WTC11 (cell line): Measurements from ENCODE around the gene GRIK5. TPM values are rescaled to one million over a fixed set of nuclear protein-coding genes. Genes with fewer than 3 reads are reported as not detected.

Source experiments
- ATAC-seq: fragments of 200-7000 bp; cut with Tn5 transposase; 2 replicates; pipeline ENCODE4 v1.10.0; 2021; ENCODE audit warnings: mild to moderate bottlenecking, moderate library complexity
- CTCF ChIA-PET: fragments of 300-600 bp; sonication (Branson Sonifier 250); formaldehyde crosslinking; loops from one replicate; lab custom pipeline; 2021; ENCODE audit warnings: antibody characterized with exemption; lab: Charles Lee
- POLR2A ChIA-PET: fragments of 350-600 bp; sonication (Branson Sonifier 250); formaldehyde crosslinking; loops from one replicate; lab custom pipeline; 2021; ENCODE audit warnings: antibody characterized with exemption; lab: Charles Lee
- DNase-seq: peaks from one replicate; pipeline ENCODE4 v3.0.0; 2021; ENCODE audit warnings: low spot score
- H3K27ac Mint-ChIP-seq: 2 replicates; pipeline ENCODE4 v1.8.0; 2021; ENCODE audit warnings: mixed read lengths
- H3K27me3 Mint-ChIP-seq: 2 replicates; pipeline ENCODE4 v1.8.0; 2021; ENCODE audit warnings: low read depth, mild to moderate bottlenecking, moderate library complexity, mixed read lengths
- H3K36me3 Mint-ChIP-seq: 2 replicates; pipeline ENCODE4 v1.8.0; 2021; ENCODE audit warnings: mixed read lengths
- H3K4me1 Mint-ChIP-seq: 2 replicates; pipeline ENCODE4 v1.8.0; 2022; ENCODE audit warnings: mixed read lengths
- H3K4me3 Mint-ChIP-seq: 2 replicates; pipeline ENCODE4 v1.8.0; 2021; ENCODE audit warnings: mild to moderate bottlenecking, moderate library complexity, mixed read lengths
- H3K9me3 Mint-ChIP-seq: 2 replicates; pipeline ENCODE4 v1.8.0; 2021; ENCODE audit warnings: mixed read lengths
- ESRRA ChIP-seq: sonication (generic); formaldehyde crosslinking; IDR thresholded peaks from 2 replicates; pipeline ENCODE4 v1.8.1; 2022; ENCODE audit warnings: mild to moderate bottlenecking, missing genetic modification reagents, borderline replicate concordance
- FOXP1 ChIP-seq: sonication (generic); formaldehyde crosslinking; IDR thresholded peaks from 2 replicates; pipeline ENCODE4 v1.8.0; 2022; ENCODE audit warnings: missing genetic modification reagents, mild to moderate bottlenecking, moderate library complexity, borderline replicate concordance
- HMGA2 ChIP-seq: fragments of 250-450 bp; sonication (Bioruptor Pico); IDR thresholded peaks from 2 replicates; pipeline ENCODE4 v1.4.0; 2021; ENCODE audit warnings: mild to moderate bottlenecking, moderate library complexity
- HMGXB4 ChIP-seq: sonication (generic); formaldehyde crosslinking; IDR thresholded peaks from 2 replicates; pipeline ENCODE4 v1.8.1; 2023; ENCODE audit warnings: mild to moderate bottlenecking, moderate library complexity, missing genetic modification reagents
- KAT7 ChIP-seq: sonication (generic); formaldehyde crosslinking; IDR thresholded peaks from 2 replicates; pipeline ENCODE4 v1.8.1; 2023; ENCODE audit warnings: missing genetic modification reagents, mild to moderate bottlenecking, borderline replicate concordance
- MXD4 ChIP-seq: fragments of 250-450 bp; sonication (Bioruptor Pico); IDR thresholded peaks from 2 replicates; pipeline ENCODE4 v1.8.0; 2021; ENCODE audit warnings: mild to moderate bottlenecking, moderate library complexity, borderline replicate concordance
- MYBL2 ChIP-seq: sonication (generic); formaldehyde crosslinking; IDR thresholded peaks from 2 replicates; pipeline ENCODE4 v1.8.1; 2023; ENCODE audit warnings: mild to moderate bottlenecking, moderate library complexity, missing genetic modification reagents
- NR1H2 ChIP-seq: sonication (generic); formaldehyde crosslinking; IDR thresholded peaks from 2 replicates; pipeline ENCODE4 v1.9.0; 2021; ENCODE audit warnings: mild to moderate bottlenecking, moderate library complexity, missing genetic modification reagents
- RELA ChIP-seq: sonication (generic); formaldehyde crosslinking; IDR thresholded peaks from 2 replicates; pipeline ENCODE4 v1.8.1; 2022; ENCODE audit warnings: missing genetic modification reagents, mild to moderate bottlenecking, borderline replicate concordance
- TCF7 ChIP-seq: sonication (generic); formaldehyde crosslinking; IDR thresholded peaks from 2 replicates; pipeline ENCODE4 v1.8.0; 2022; ENCODE audit warnings: mild to moderate bottlenecking, low read depth, missing genetic modification reagents, moderate library complexity
- TEAD1 ChIP-seq: sonication (generic); formaldehyde crosslinking; IDR thresholded peaks from 2 replicates; pipeline ENCODE4 v1.8.0; 2022; ENCODE audit warnings: mild to moderate bottlenecking, missing genetic modification reagents
- ZBTB43 ChIP-seq: sonication (generic); formaldehyde crosslinking; IDR thresholded peaks from 2 replicates; pipeline ENCODE4 v1.8.1; 2023; ENCODE audit warnings: mild to moderate bottlenecking, missing genetic modification reagents
- ZNF121 ChIP-seq: sonication (generic); formaldehyde crosslinking; IDR thresholded peaks from 2 replicates; pipeline ENCODE4 v1.8.0; 2023; ENCODE audit warnings: missing genetic modification reagents
- ZNF219 ChIP-seq: sonication (generic); formaldehyde crosslinking; IDR thresholded peaks from 2 replicates; pipeline ENCODE4 v1.8.0; 2023; ENCODE audit warnings: missing genetic modification reagents, mild to moderate bottlenecking, borderline replicate concordance
- ZNF263 ChIP-seq: sonication (generic); formaldehyde crosslinking; IDR thresholded peaks from 2 replicates; pipeline ENCODE4 v1.8.1; 2022; ENCODE audit warnings: low read depth, mild to moderate bottlenecking, moderate library complexity, missing genetic modification reagents
- total RNA-seq: library from RNA; stranded (reverse); gene quantifications from 3 replicates; pipeline ENCODE4 v1.2.3, GENCODE V29; 2021
- TF ChIP-seq, protein P1 (sequence below): sonication (generic); formaldehyde crosslinking; IDR thresholded peaks from 2 replicates; pipeline ENCODE4 v1.8.0; 2022; ENCODE audit warnings: missing genetic modification reagents
- TF ChIP-seq, protein P2 (sequence below): fragments of 200-600 bp; IDR thresholded peaks from 2 replicates; pipeline ENCODE4 v1.8.0; 2022; ENCODE audit warnings: antibody characterized with exemption

GRIK5 gene
- total RNA-seq, 1 experiment from 2014 or later: 52.3 TPM

DNA sequence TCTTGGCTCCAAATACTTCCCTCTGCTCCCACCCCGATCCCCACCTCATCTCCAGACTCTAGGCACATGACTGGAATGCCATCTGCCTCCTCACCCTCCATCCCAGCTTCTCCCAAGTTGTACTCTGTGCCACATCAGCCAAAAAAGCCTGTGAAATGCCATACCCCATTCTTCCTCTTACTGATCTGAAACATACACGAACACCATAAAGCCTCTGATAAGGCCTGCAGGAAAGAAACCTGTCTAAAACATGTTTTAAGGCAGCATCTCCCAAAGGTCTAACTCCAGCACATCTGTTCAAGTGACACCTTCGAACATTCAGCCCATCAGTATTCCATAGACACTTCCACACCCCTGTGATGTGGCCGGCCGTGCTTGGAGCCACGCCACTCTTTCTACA, 5.6 kb downstream of the GRIK5 start:
- POLR2A ChIA-PET: no interaction called here
- H3K4me1 Mint-ChIP-seq: no peaks in the 10 kb centered on the region
- no peaks in the 10 kb centered on the region for H3K27me3 Mint-ChIP-seq
- H3K27ac Mint-ChIP-seq: no peak overlapping the region
- no peak for DNase-seq
- TF ChIP-seq KAT7 (CRISPR knock-in tag) (no peak), NR1H2 (CRISPR knock-in tag) (no peak), MYBL2 (CRISPR knock-in tag) (no peak), ZNF121 (CRISPR knock-in tag) (no peak), TCF7 (CRISPR knock-in tag) (no peak), ZNF219 (CRISPR knock-in tag) (no peak)
- TF ChIP-seq, protein P1, sequence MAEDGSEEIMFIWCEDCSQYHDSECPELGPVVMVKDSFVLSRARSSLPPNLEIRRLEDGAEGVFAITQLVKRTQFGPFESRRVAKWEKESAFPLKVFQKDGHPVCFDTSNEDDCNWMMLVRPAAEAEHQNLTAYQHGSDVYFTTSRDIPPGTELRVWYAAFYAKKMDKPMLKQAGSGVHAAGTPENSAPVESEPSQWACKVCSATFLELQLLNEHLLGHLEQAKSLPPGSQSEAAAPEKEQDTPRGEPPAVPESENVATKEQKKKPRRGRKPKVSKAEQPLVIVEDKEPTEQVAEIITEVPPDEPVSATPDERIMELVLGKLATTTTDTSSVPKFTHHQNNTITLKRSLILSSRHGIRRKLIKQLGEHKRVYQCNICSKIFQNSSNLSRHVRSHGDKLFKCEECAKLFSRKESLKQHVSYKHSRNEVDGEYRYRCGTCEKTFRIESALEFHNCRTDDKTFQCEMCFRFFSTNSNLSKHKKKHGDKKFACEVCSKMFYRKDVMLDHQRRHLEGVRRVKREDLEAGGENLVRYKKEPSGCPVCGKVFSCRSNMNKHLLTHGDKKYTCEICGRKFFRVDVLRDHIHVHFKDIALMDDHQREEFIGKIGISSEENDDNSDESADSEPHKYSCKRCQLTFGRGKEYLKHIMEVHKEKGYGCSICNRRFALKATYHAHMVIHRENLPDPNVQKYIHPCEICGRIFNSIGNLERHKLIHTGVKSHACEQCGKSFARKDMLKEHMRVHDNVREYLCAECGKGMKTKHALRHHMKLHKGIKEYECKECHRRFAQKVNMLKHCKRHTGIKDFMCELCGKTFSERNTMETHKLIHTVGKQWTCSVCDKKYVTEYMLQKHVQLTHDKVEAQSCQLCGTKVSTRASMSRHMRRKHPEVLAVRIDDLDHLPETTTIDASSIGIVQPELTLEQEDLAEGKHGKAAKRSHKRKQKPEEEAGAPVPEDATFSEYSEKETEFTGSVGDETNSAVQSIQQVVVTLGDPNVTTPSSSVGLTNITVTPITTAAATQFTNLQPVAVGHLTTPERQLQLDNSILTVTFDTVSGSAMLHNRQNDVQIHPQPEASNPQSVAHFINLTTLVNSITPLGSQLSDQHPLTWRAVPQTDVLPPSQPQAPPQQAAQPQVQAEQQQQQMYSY (CRISPR knock-in tag): no peak
- TF ChIP-seq, all 79 proteins: peak for 0
- Mint-ChIP-seq H3K36me3 (peaks cover 46% of the 10 kb centered on the region), H3K9me3 (no peaks in the 10 kb centered on the region), H3K4me3 (no peak overlapping the region)
- no peak for ATAC-seq
- CTCF ChIA-PET: interaction anchor here (2.4 kb wide), 1 partner anchor 30 kb away, joined by 10 read pairs; no protein-coding TSS in a partner anchor

DNA sequence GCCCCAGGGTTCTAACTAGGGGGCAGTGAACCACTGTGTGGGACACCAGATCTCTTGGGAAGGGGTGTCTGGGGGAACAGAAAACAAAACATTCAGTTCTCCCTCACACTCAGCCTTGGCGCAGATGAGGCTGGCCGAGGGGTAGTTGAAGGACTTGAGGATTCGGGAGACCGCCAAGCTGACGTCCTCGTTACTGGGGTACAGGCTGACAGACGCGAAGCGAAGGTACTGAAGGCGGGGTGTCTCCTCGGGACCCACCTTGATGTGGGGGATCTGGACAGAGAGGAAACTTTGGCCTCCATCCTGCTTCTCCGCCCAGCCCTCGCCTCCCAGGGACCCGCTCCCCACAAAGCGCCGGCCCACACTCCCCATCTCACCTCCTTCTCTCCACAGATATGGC, 7.6 kb downstream of the GRIK5 start:
- H3K9me3 Mint-ChIP-seq: no peaks in the 10 kb centered on the region
- H3K4me3 Mint-ChIP-seq: no peak overlapping the region
- no peaks in the 10 kb centered on the region for H3K27me3 Mint-ChIP-seq
- TF ChIP-seq MXD4: no peak
- TF ChIP-seq HMGXB4 (CRISPR knock-in tag): no peak
- TF ChIP-seq RELA (CRISPR knock-in tag): no peak
- TF ChIP-seq TEAD1 (CRISPR knock-in tag): no peak
- no peaks in the 10 kb centered on the region for H3K4me1 Mint-ChIP-seq
- POLR2A ChIA-PET: interaction anchor here (0.6 kb wide), 1 partner anchor 126 kb away, joined by 4 read pairs; no protein-coding TSS in a partner anchor
- ATAC-seq: no peak
- no peak overlapping the region for H3K27ac Mint-ChIP-seq
- CTCF ChIA-PET: no interaction called here
- peaks cover 52% of the 10 kb centered on the region for H3K36me3 Mint-ChIP-seq
- no peak for DNase-seq

DNA sequence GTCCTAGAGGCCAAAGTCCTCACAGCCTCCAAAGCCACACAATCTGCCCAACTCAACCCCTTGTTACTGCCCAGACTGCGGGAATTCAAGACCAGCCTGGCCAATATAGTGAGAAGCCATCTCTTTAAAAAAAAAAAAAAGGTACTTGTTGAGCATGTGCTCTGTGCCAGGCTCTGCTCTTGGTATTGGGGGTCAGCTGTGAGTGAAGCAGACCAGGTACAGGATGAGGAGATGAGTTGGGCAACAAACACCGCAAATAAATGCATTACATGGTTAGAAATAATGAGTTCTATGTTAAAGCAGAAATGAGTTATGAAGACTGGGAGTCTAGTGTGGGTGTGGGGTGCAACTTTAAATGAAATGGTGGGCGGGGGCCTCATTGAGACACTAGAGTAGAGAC, 9.9 kb downstream of the GRIK5 start:
- Mint-ChIP-seq H3K9me3 (no peaks in the 10 kb centered on the region), H3K4me3 (no peak overlapping the region), H3K27ac (no peak overlapping the region), H3K4me1 (no peaks in the 10 kb centered on the region), H3K36me3 (peaks cover 68% of the 10 kb centered on the region), H3K27me3 (no peaks in the 10 kb centered on the region)
- DNase-seq: no peak
- POLR2A ChIA-PET: no interaction called here
- ATAC-seq: no peak
- CTCF ChIA-PET: interaction anchor here (1.3 kb wide), 1 partner anchor 25 kb away, joined by 3 read pairs; no protein-coding TSS in a partner anchor
- TF ChIP-seq FOXP1 (CRISPR knock-in tag): no peak
- no peak for TF ChIP-seq ESRRA (CRISPR knock-in tag)
- no peak for TF ChIP-seq ZBTB43 (CRISPR knock-in tag)
- no peak for TF ChIP-seq MXD4
- no peak for TF ChIP-seq ZNF263 (CRISPR knock-in tag)
- no peak for TF ChIP-seq HMGXB4 (CRISPR knock-in tag)
- TF ChIP-seq HMGA2 (CRISPR knock-in tag): no peak
- TF ChIP-seq, protein P2, sequence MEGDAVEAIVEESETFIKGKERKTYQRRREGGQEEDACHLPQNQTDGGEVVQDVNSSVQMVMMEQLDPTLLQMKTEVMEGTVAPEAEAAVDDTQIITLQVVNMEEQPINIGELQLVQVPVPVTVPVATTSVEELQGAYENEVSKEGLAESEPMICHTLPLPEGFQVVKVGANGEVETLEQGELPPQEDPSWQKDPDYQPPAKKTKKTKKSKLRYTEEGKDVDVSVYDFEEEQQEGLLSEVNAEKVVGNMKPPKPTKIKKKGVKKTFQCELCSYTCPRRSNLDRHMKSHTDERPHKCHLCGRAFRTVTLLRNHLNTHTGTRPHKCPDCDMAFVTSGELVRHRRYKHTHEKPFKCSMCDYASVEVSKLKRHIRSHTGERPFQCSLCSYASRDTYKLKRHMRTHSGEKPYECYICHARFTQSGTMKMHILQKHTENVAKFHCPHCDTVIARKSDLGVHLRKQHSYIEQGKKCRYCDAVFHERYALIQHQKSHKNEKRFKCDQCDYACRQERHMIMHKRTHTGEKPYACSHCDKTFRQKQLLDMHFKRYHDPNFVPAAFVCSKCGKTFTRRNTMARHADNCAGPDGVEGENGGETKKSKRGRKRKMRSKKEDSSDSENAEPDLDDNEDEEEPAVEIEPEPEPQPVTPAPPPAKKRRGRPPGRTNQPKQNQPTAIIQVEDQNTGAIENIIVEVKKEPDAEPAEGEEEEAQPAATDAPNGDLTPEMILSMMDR: no peak
